Prostate gland (tissue), 2 donors: ENCODE results near the gene WFS1.

Experiments used
- CTCF ChIP-seq, 4 experiments: fragments of 200-600 bp in 2 of 4; fragments of 450-650 bp in 2 of 4; sonication (generic) in 2 of 4; IDR thresholded peaks; 1 replicate in 3 of 4; 2 replicates in 1 of 4; pipeline ENCODE4 v1.5.1; 2016 to 2019; ENCODE audit warnings: antibody characterized with exemption in 4 of 4, mild to moderate bottlenecking in 2 of 4, moderate library complexity in 2 of 4
- POLR2A ChIP-seq: fragments of 450-650 bp; IDR thresholded peaks from one replicate; pipeline ENCODE4 v1.6.1; 2016; ENCODE audit warnings: antibody characterized with exemption, mild to moderate bottlenecking

- TF ChIP-seq POLR2A = no peak
- no peak for TF ChIP-seq CTCF (IDR thresholded peaks at IDR 0.05)
Measured at GRCh38 chr4:6349896-6350603, 80.4 kb downstream of the WFS1 start.
